Neural cell (in vitro differentiated cells): ENCODE measurements around the gene AP3S2.

Experiments
- CTCF ChIP-seq: fragments of 450-650 bp; IDR thresholded peaks from 2 replicates; pipeline ENCODE4 v1.5.1; 2014; ENCODE audit warnings: antibody characterized with exemption, mild to moderate bottlenecking, moderate library complexity; ENCODE audit not compliant: poor library complexity, severe bottlenecking
- EP300 ChIP-seq: fragments of 450-650 bp; conservative IDR thresholded peaks from 2 replicates; pipeline ENCODE4 v1.6.1; 2014; ENCODE audit warnings: antibody characterized with exemption, mild to moderate bottlenecking, moderate library complexity; ENCODE audit not compliant: poor library complexity, severe bottlenecking
- EZH2 ChIP-seq: fragments of 200-600, 300-800 bp; shearing (Covaris generic), sonication (generic); IDR thresholded peaks from 2 replicates; pipeline ENCODE4 v1.6.1; 2014; ENCODE audit warnings: antibody characterized with exemption, low read length, borderline replicate concordance, mild to moderate bottlenecking; ENCODE audit not compliant: insufficient read depth, poor library complexity, severe bottlenecking
- RAD21 ChIP-seq: fragments of 450-650 bp; conservative IDR thresholded peaks from 2 replicates; pipeline ENCODE4 v1.6.1; 2014; ENCODE audit warnings: antibody characterized with exemption, mild to moderate bottlenecking, moderate library complexity
- SMC3 ChIP-seq: fragments of 450-650 bp; conservative IDR thresholded peaks from 2 replicates; pipeline ENCODE4 v1.6.1; 2014; ENCODE audit warnings: antibody characterized with exemption, mild to moderate bottlenecking, moderate library complexity; ENCODE audit not compliant: poor library complexity

- TF ChIP-seq EZH2 (no peak), CTCF (no peak), SMC3 (no peak), RAD21 (no peak), EP300 (no peak)
These were observed 5.6 kb upstream of the AP3S2 start for GRCh38 chr15:89899295-89899945.
